GM18870 (cell line): Measurements from ENCODE around the gene PLEKHM3.
"Not testable (repeated sequence)": the region's sequence is repeated elsewhere in the genome, so short reads cannot be mapped to it uniquely, and the experiment has no call there.

Experiments used
- ATAC-seq: cut with Tn5 transposase; IDR thresholded peaks from one replicate; pipeline ENCODE4 v1.9.1; 2021; ENCODE audit warnings: moderate library complexity; ENCODE audit not compliant: unreplicated experiment

The PLEKHM3 gene

GRCh38 chr2:207952564-207953345 is 72.6 kb downstream of the PLEKHM3 start:
- no peak for ATAC-seq

- ATAC-seq: no peak
Observed at GRCh38 chr2:207951734-207952470, 73.4 kb downstream of the PLEKHM3 start.

GRCh38 chr2:207950761-207951114 is 74.6 kb downstream of the PLEKHM3 start:
- ATAC-seq: no peak

GRCh38 chr2:207950063-207950760 is 75.1 kb downstream of the PLEKHM3 start:
- ATAC-seq: no peak

GRCh38 chr2:207949245-207949644 is 76.1 kb downstream of the PLEKHM3 start:
- not testable (repeated sequence) for ATAC-seq

- ATAC-seq: no peak
Observed at GRCh38 chr2:207944979-207945600, 80.2 kb downstream of the PLEKHM3 start.

- no peak for ATAC-seq
Observed at GRCh38 chr2:207944334-207944733, 81.0 kb downstream of the PLEKHM3 start.

- ATAC-seq: no peak
Observed at GRCh38 chr2:207939342-207940108, 85.8 kb downstream of the PLEKHM3 start.

GRCh38 chr2:207938886-207939285 is 86.4 kb downstream of the PLEKHM3 start:
- no peak for ATAC-seq

- ATAC-seq: no peak
Observed at GRCh38 chr2:207938415-207938814, 86.9 kb downstream of the PLEKHM3 start.

- ATAC-seq: no peak
Observed at GRCh38 chr2:207937823-207938222, 87.5 kb downstream of the PLEKHM3 start.

GRCh38 chr2:207937253-207937652 is 88.1 kb downstream of the PLEKHM3 start:
- ATAC-seq: no peak

- ATAC-seq: no peak
Observed at GRCh38 chr2:207936380-207936779, 88.9 kb downstream of the PLEKHM3 start.

- no peak for ATAC-seq
Observed at GRCh38 chr2:207935991-207936370, 89.3 kb downstream of the PLEKHM3 start.

- ATAC-seq: no peak
Observed at GRCh38 chr2:207935121-207935990, 90.0 kb downstream of the PLEKHM3 start.

GRCh38 chr2:207934720-207935119 is 90.6 kb downstream of the PLEKHM3 start:
- ATAC-seq: no peak

- no peak for ATAC-seq
Observed at GRCh38 chr2:207933396-207934065, 91.8 kb downstream of the PLEKHM3 start.

- no peak for ATAC-seq
Observed at GRCh38 chr2:207932106-207932505, 93.2 kb downstream of the PLEKHM3 start.

- no peak for ATAC-seq
Observed at GRCh38 chr2:207930747-207931146, 94.6 kb downstream of the PLEKHM3 start.
